PFSK-1 (cell line): Measurements from ENCODE around the gene SLC24A3.

Source experiments
- POLR2AphosphoS5 ChIP-seq: IDR thresholded peaks from 2 replicates; pipeline ENCODE4 v1.6.1; 2012; ENCODE audit warnings: low read depth, mild to moderate bottlenecking, control low read depth, low read length, moderate library complexity
- SIN3A ChIP-seq: IDR thresholded peaks from 2 replicates; pipeline ENCODE4 v1.6.1; 2012; ENCODE audit warnings: mild to moderate bottlenecking, low read length, moderate library complexity, borderline replicate concordance; ENCODE audit not compliant: insufficient read depth
- TAF1 ChIP-seq: IDR thresholded peaks from 2 replicates; pipeline ENCODE4 v1.6.1; 2012; ENCODE audit warnings: low read length, control low read depth, borderline replicate concordance; ENCODE audit not compliant: insufficient read depth
- TF ChIP-seq, protein P1 (sequence below), 2 experiments: IDR thresholded peaks; 2 replicates each; pipeline versions ENCODE4 v1.6.1 to v1.8.0; 2011 to 2012; ENCODE audit warnings: low read depth in 2 of 2, low read length in 2 of 2, control low read depth in 1 of 2, inconsistent platforms in 1 of 2, mild to moderate bottlenecking in 1 of 2, moderate library complexity in 1 of 2; ENCODE audit not compliant: insufficient read depth in 1 of 2

DNA sequence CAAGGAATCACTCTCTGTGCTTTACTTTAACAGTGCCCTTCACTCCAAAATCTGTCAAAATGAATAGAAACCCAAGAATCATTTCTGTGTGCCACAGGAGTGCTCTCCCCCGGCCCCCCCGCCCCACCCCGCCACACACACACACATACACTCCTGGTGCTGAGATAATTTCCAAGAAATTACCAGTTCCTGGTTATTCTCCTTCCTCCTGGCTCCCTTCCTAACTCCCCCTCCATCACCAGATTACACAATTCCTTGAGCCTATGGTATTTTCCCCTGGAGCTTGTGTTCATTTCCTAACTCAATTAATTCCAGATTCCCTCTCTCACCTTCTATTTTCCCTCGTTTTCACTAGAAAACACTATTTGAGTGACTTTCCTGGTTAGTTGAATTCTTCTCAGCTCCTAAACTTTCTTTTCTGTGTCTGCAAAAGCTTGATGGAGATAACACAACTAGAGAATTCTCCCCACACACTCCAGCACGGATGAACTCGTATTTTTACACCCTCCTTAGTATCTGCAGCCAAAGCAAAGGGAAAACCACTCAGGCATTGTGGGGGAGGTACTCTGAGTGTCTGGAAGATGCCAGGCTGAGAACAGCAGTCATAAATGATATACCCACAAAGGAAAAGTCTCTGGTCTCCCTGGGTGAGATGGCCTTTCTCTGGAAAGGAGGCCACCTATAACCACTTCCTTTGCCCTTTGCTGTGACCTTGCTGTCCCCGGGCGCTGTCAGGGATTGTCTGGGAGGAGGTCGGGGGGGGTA lies 1.9 kb upstream of the SLC24A3 start:
- TF ChIP-seq, protein P1, sequence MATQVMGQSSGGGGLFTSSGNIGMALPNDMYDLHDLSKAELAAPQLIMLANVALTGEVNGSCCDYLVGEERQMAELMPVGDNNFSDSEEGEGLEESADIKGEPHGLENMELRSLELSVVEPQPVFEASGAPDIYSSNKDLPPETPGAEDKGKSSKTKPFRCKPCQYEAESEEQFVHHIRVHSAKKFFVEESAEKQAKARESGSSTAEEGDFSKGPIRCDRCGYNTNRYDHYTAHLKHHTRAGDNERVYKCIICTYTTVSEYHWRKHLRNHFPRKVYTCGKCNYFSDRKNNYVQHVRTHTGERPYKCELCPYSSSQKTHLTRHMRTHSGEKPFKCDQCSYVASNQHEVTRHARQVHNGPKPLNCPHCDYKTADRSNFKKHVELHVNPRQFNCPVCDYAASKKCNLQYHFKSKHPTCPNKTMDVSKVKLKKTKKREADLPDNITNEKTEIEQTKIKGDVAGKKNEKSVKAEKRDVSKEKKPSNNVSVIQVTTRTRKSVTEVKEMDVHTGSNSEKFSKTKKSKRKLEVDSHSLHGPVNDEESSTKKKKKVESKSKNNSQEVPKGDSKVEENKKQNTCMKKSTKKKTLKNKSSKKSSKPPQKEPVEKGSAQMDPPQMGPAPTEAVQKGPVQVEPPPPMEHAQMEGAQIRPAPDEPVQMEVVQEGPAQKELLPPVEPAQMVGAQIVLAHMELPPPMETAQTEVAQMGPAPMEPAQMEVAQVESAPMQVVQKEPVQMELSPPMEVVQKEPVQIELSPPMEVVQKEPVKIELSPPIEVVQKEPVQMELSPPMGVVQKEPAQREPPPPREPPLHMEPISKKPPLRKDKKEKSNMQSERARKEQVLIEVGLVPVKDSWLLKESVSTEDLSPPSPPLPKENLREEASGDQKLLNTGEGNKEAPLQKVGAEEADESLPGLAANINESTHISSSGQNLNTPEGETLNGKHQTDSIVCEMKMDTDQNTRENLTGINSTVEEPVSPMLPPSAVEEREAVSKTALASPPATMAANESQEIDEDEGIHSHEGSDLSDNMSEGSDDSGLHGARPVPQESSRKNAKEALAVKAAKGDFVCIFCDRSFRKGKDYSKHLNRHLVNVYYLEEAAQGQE (IDR thresholded peaks at IDR 0.05; ENCODE audit: insufficient read depth in 1 of 2, low read depth in 2 of 2, low read length in 2 of 2): no peak
- TF ChIP-seq SIN3A (no peak), POLR2AphosphoS5 (no peak), TAF1 (no peak)
